ENCODE results near the gene LCN1. TPM values are rescaled to one million over a fixed set of nuclear protein-coding genes. Genes with fewer than 3 reads are reported as not detected.

The LCN1 gene
- total RNA-seq: not detected

- no peak for TF ChIP-seq CTCF (IDR thresholded peaks at IDR 0.05)
- no peak within 1 kb of the TSS for H3K27ac ChIP-seq
- ATAC-seq (ENCODE audit: insufficient number of reproducible peaks, low FRiP score, low read depth): no peak
- no peaks in the 10 kb centered on the region for H3K4me1 ChIP-seq (ENCODE audit: control insufficient read depth in 1 of 2, low read depth in 2 of 2)
- no peak within 1 kb of the TSS for H3K4me3 ChIP-seq
- no peaks in the 10 kb centered on the region for H3K9me3 ChIP-seq
- no peak for DNase-seq (ENCODE audit: low spot score)
- H3K36me3 ChIP-seq: no peaks in the 10 kb centered on the region
- no peaks in the 10 kb centered on the region for H3K27me3 ChIP-seq (replicated peaks; ENCODE audit: insufficient read depth)
These were observed at the start of gene LCN1 for GRCh38 chr9:135520916-135521607. TSS of gene LCN1 (plus strand) at chr9:135521440. CDS start at chr9:135521498, 58 bp downstream.

- Histone ChIP-seq H3K36me3 (no peaks in the 10 kb centered on the region), H3K4me1 (ENCODE audit: control insufficient read depth in 1 of 2, low read depth in 2 of 2) (no peaks in the 10 kb centered on the region), H3K9me3 (no peaks in the 10 kb centered on the region), H3K4me3 (no peak overlapping the region), H3K27ac (no peak overlapping the region), H3K27me3 (replicated peaks; ENCODE audit: insufficient read depth) (no peaks in the 10 kb centered on the region)
- DNase-seq (ENCODE audit: low spot score): no peak
- TF ChIP-seq CTCF (IDR thresholded peaks at IDR 0.05): no peak
- ATAC-seq (ENCODE audit: insufficient number of reproducible peaks, low FRiP score, low read depth): no peak
These were observed 49.2 kb upstream of the LCN1 start for GRCh38 chr9:135471791-135472640.

GRCh38 chr9:135473972-135474543 lies 47.2 kb upstream of the LCN1 start:
- DNase-seq (ENCODE audit: low spot score): no peak
- no peak overlapping the region for H3K27ac ChIP-seq
- no peak overlapping the region for H3K4me3 ChIP-seq
- H3K27me3 ChIP-seq (replicated peaks; ENCODE audit: insufficient read depth): no peaks in the 10 kb centered on the region
- no peak for TF ChIP-seq CTCF (IDR thresholded peaks at IDR 0.05)
- no peaks in the 10 kb centered on the region for H3K36me3 ChIP-seq
- H3K4me1 ChIP-seq (ENCODE audit: control insufficient read depth in 1 of 2, low read depth in 2 of 2): peaks cover 0 to 8% of the 10 kb centered on the region in 2 donors
- no peaks in the 10 kb centered on the region for H3K9me3 ChIP-seq
- ATAC-seq (ENCODE audit: insufficient number of reproducible peaks, low FRiP score, low read depth): no peak

- no peak overlapping the region for H3K27ac ChIP-seq
- H3K4me3 ChIP-seq: no peak overlapping the region
- H3K36me3 ChIP-seq: no peaks in the 10 kb centered on the region
- DNase-seq (ENCODE audit: low spot score) (no peak), ATAC-seq (ENCODE audit: insufficient number of reproducible peaks, low FRiP score, low read depth) (no peak)
- H3K4me1 ChIP-seq (ENCODE audit: control insufficient read depth in 1 of 2, low read depth in 2 of 2): peaks cover 0 to 8% of the 10 kb centered on the region in 2 donors
- no peaks in the 10 kb centered on the region for H3K9me3 ChIP-seq
- TF ChIP-seq CTCF (IDR thresholded peaks at IDR 0.05): no peak
- H3K27me3 ChIP-seq (replicated peaks; ENCODE audit: insufficient read depth): no peaks in the 10 kb centered on the region
These were observed 46.3 kb upstream of the LCN1 start for GRCh38 chr9:135474915-135475314.
